PFSK-1 (cell line): ENCODE measurements around the gene DACH1.

Experiments used
- POLR2AphosphoS5 ChIP-seq: IDR thresholded peaks from 2 replicates; pipeline ENCODE4 v1.6.1; 2012; ENCODE audit warnings: low read depth, mild to moderate bottlenecking, control low read depth, low read length, moderate library complexity
- REST ChIP-seq, 2 experiments: IDR thresholded peaks; 2 replicates each; pipeline versions ENCODE4 v1.6.1 to v1.8.0; 2011 to 2012; ENCODE audit warnings: low read depth in 2 of 2, low read length in 2 of 2, control low read depth in 1 of 2, inconsistent platforms in 1 of 2, mild to moderate bottlenecking in 1 of 2, moderate library complexity in 1 of 2; ENCODE audit not compliant: insufficient read depth in 1 of 2
- TAF1 ChIP-seq: IDR thresholded peaks from 2 replicates; pipeline ENCODE4 v1.6.1; 2012; ENCODE audit warnings: low read length, control low read depth, borderline replicate concordance; ENCODE audit not compliant: insufficient read depth

- no peak for TF ChIP-seq REST (IDR thresholded peaks at IDR 0.05; ENCODE audit: insufficient read depth in 1 of 2, low read depth in 2 of 2, low read length in 2 of 2)
- TF ChIP-seq POLR2AphosphoS5, result no peak
- TF ChIP-seq TAF1, result no peak
Observed at GRCh38 chr13:71727662-71728061, 139.3 kb downstream of the DACH1 start.
